HG02852 (cell line): ENCODE measurements around the gene MRPL34.
"Not testable (repeated sequence)": the region's sequence is repeated elsewhere in the genome, so short reads cannot be mapped to it uniquely, and the experiment has no call there.

Experiments used
- ATAC-seq: cut with Tn5 transposase; IDR thresholded peaks from one replicate; pipeline ENCODE4 v1.9.1; 2021; ENCODE audit warnings: mild to moderate bottlenecking, moderate library complexity; ENCODE audit not compliant: unreplicated experiment

The MRPL34 gene

DNA sequence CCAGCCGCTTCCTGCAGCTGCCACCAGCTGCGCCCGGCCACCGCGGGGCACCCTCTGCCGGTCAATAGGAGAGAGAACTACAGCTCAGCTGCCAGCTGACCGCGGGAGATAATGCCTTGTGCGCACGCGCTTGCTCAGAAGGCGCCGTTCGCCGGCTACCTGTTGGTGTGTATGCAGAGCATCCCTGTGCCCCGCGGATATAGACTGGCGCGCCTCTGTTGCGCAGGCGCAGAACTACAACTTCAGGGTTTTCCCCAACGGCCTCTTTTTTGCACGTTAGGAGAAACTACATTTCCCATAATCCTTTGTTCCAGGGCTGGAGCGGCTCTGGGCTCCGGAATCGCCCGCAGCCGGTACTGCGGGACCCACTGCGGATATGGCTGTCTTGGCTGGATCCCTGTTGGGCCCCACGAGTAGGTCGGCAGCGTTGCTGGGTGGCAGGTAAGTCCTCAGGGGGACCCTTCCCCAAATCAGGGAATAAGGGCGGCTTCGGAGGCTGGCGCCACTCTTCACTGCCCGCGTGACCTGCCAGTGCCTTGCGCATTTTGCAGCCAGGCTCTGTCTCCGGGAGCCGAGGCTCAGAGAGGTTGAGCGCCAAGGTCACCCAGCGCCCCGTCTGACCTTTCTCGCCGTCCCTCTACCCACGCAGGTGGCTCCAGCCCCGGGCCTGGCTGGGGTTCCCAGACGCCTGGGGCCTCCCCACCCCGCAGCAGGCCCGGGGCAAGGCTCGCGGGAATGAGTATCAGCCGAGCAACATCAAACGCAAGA is at the start of gene MRPL34:
Gene MRPL34 (plus strand): TSS at position 356 of the 768 bp plus-strand sequence. CDS start 21 bp downstream, at position 377.
- ATAC-seq: peak; percentile 55

DNA sequence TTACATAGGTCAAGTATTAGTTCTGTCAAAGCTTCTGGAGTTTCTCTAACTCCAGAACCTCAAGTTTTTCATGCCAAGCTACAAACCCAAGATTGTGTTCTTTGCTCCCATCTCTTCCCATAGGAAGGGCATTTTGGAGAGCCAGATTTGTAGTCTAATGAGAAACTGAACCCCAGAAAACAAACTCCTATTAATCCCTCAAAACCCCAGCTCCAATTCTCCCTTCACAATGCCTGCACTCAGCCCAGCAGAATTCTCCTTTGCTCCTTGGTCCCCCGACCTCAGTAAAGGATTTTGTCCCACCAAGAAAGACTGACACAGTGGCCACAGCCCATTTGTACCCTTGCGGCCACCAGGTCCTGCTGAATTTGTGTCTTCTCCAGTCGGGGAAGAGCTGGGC is 49.5 kb upstream of the MRPL34 start:
- ATAC-seq: no peak

- no peak for ATAC-seq
Observed at GRCh38 chr19:17259118-17259780, 46.4 kb upstream of the MRPL34 start.

DNA sequence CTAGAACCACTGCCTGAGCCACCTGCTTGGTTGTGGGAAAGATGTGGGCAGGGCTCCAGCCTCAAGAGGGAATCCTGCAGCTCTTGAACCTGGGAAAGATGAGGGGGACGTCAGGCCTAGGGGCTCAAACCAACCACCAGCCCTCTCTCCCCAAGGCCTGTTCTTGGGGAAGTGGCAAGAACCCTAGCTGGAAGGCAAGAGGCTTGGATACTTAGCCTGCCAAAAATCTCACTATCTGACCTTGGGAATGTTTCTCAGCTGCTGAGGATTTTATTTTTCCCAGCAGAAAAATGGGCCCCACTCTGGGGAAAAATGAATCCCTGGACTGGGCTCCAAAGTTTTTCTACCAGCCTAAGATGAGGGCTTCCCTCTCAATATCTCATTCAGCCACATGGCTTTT is 45.7 kb upstream of the MRPL34 start:
- no peak for ATAC-seq

GRCh38 chr19:17260842-17261325 is 44.8 kb upstream of the MRPL34 start:
- ATAC-seq: peak; percentile 78

- no peak for ATAC-seq
Observed at GRCh38 chr19:17262557-17262956, 43.1 kb upstream of the MRPL34 start.

- ATAC-seq: no peak
Observed at GRCh38 chr19:17263712-17264640, 41.7 kb upstream of the MRPL34 start.

- no peak for ATAC-seq
Observed at GRCh38 chr19:17264641-17264979, 41.1 kb upstream of the MRPL34 start, which contains the start of gene USHBP1. Gene USHBP1 (minus strand): TSS chr19:17264745. CDS start chr19:17264299, 446 bp downstream.

DNA sequence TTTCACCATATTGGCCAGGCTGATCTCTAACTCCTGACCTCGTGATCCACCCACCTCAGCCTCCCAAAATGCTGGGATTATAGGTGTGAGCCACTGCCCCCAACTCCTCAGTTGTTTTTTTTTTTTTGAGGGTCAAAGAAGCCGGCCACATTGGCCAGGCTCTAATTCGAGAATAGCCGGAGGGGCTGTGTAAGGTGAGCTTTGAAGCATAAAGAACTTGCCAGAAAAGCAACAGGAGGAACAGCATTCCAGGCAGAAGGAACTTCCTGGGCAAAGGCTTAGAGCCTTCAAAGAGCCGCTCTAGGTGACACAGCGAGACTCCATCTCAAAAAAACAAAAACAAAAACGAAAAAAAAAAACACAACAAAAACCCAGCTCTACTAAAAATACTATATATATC is 39.6 kb upstream of the MRPL34 start:
- ATAC-seq: no peak

DNA sequence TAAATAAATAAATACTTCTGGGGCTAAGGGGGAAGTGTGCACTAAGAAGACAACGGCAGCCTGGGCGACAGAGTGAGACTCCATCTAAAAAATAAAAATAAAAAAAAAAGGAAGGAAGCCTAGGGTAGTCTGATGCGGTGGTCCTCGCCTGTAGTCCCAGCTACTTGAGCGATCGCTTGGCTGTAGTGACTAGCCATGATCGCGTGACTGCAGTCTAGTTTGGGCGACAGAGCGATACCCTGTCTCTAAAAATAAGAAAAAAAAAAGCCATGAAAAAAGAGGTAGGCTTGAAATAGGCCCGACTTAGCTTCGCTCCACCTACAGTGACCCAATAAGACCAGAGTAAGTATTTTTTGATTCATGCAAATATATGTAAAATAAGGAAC is 39.1 kb upstream of the MRPL34 start:
- no peak for ATAC-seq

DNA sequence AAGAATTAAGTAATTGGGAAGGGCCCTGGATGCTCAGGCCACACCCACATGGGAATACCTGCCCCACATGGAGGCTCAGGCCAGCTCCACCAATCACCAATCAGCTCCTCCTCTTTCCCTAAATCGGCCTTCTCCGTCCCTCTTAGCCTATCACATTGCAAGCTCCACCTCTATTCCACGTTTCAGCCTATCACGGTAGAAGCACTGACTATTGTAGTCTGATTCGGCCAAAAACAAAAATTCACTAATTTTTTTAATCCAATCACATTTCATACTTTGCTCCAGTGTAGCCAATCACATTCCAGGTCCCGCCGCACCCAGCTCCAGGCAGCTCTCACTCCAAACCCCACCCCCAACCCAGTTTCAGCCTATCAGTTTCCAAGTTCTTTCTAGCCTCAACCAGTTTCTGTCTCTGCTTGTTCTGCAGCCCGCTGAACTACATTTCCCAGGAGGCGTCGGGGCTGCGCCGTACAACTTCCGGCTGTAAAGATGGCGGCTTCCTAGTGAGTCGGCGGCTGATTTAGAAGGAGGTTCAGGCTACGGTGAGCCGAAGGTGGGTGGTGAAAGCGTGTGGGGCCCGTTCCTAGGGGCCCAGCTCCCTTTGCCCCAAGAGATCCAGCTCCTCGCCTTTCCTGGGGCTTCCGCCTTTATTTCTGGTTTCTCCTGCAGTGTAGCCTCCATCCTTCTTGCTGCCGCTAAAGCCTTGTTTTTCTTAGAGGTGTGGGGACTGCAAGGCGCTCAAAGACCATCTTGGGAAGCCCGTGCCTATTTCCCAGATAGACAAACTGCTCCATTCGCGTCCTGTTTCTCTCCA is 38.5 kb upstream of the MRPL34 start, which contains the start of gene BABAM1:
Gene BABAM1 (plus strand): TSS at position 469 of the 814 bp plus-strand sequence. CDS start 1,364 bp downstream, outside the sequence.
- ATAC-seq: peak; percentile 85

- no peak for ATAC-seq
Observed at GRCh38 chr19:17268754-17269153, 36.9 kb upstream of the MRPL34 start.

DNA sequence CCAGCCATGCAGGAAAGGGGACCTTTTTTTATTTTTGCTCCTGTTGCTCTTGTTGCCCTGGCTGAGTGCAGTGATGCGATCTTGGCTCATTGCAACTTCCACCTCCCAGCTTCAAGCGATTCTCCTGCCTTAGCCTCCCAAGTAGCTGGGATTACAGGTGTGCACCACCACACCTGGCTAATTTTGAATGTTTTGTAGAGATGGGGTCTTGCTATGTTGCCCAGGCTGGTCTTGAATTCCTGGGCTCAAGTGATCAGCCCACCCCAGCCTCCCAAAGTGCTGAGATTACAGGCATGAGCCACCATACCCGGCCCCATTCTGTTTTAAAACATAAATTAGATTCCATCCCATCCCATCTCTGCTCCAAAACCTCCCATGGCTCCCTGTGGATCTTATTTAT is 30.8 kb upstream of the MRPL34 start:
- not testable (repeated sequence) for ATAC-seq

GRCh38 chr19:17275441-17276175 is 30.1 kb upstream of the MRPL34 start:
- no peak for ATAC-seq

GRCh38 chr19:17279436-17279835 is 26.2 kb upstream of the MRPL34 start:
- ATAC-seq: no peak

DNA sequence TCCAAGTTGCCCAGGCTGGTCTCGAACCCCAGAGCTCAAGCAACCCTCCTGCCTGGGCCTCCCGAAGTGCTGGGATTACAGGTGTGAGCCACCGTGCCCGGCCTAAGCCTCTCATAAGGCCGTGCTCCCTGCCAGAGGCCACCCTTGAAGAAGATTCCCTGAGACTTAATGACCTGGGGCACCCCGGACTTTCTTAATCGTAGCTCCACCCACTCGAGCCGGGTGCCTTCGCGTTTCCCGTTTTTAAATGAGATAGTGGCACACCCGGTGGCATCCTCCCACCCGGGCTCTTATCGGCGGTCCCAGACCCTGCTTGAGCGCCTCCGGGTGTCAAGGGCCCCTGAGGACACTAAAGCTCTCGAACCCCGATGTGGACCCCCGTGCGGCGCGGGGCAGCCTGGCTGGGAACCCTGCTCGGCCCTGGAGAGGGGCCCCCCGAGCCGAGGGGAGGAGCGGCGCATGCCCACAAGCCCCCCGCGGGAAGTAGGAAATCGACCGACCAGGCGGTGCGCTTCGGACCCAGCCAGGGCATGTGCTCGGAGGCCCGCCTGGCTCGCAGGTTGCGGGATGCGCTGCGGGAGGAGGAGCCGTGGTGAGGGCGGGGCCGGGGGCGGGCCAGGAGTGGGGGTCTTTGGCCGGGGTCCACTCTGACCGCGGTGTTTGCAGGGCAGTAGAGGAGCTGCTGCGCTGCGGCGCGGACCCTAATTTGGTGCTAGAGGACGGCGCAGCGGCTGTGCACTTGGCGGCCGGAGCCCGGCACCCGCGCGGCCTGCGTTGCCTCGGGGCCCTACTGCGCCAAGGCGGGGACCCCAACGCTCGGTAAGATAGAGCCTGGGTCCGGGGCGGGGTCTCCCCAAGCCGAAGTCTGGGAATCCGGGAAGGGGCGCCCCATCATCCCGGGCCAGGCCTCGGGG is 24.0 kb upstream of the MRPL34 start, which contains the start of gene ANKLE1:
Gene ANKLE1 (plus strand): TSS at position 511 of the 914 bp plus-strand sequence. CDS start 20 bp downstream, at position 531.
- no peak for ATAC-seq

- no peak for ATAC-seq
Observed at GRCh38 chr19:17282488-17283125, 23.1 kb upstream of the MRPL34 start.

GRCh38 chr19:17283504-17283996 is 22.1 kb upstream of the MRPL34 start:
- ATAC-seq: no peak
